Heart right ventricle (tissue), 16 donors: ENCODE results near the gene TTLL1. TPM values are rescaled to one million over a fixed set of nuclear protein-coding genes. Genes with fewer than 3 reads are reported as not detected.

Source experiments
- ATAC-seq, 8 donors: fragments of 200-7000 bp; cut with Tn5 transposase; one replicate each; pipeline ENCODE4 v1.9.1; 2020; ENCODE audit warnings: mild to moderate bottlenecking in 8 of 8, moderate library complexity in 8 of 8, moderate number of reproducible peaks in 1 of 8
- DNase-seq, 2 donors: peaks; one replicate each; pipeline ENCODE4 v3.0.0-alpha.2; 2020
- H3K27ac ChIP-seq, 10 donors: fragments of 200-600 bp; sonication (generic) in 2 of 10; one replicate each; pipeline versions ENCODE4 v1.5.0 to v1.8.0; 2020 to 2022; ENCODE audit warnings: mild to moderate bottlenecking in 3 of 10
- H3K27me3 ChIP-seq, 7 donors: fragments of 200-600 bp; one replicate each; pipeline ENCODE4 v1.8.0; 2021 to 2022; ENCODE audit warnings: mild to moderate bottlenecking in 2 of 7
- H3K36me3 ChIP-seq, 9 donors: fragments of 200-600 bp; sonication (generic) in 1 of 9; one replicate each; pipeline versions ENCODE4 v1.5.0 to v1.8.0; 2020 to 2022; ENCODE audit warnings: mild to moderate bottlenecking in 2 of 9
- H3K4me1 ChIP-seq, 9 donors: fragments of 200-600 bp; sonication (generic) in 1 of 9; one replicate each; pipeline versions ENCODE4 v1.5.0 to v1.8.0; 2020 to 2022; ENCODE audit warnings: mild to moderate bottlenecking in 4 of 9
- H3K4me3 ChIP-seq, 10 donors: fragments of 200-600 bp; sonication (generic) in 2 of 10; one replicate each; pipeline versions ENCODE4 v1.5.0 to v1.8.0; 2020 to 2022; ENCODE audit warnings: mild to moderate bottlenecking in 7 of 10, moderate library complexity in 2 of 10
- H3K9me3 ChIP-seq, 11 donors: fragments of 200-600 bp in 10 of 11; sonication (generic) in 2 of 11; one replicate each; pipeline versions ENCODE4 v1.5.0 to v1.8.0; 2013 to 2022; ENCODE audit warnings: mild to moderate bottlenecking in 2 of 11, control low read depth in 1 of 11, moderate library complexity in 1 of 11
- CTCF ChIP-seq, 9 donors: fragments of 200-600 bp; sonication (generic) in 2 of 9; IDR thresholded peaks; one replicate each; pipeline versions ENCODE4 v1.5.0 to v1.8.0; 2021 to 2022; ENCODE audit warnings: antibody characterized with exemption in 9 of 9, mild to moderate bottlenecking in 5 of 9, moderate library complexity in 1 of 9
- WGBS, 2 donors: extraction: QIAGEN DNeasy Blood & Tissue Kit; methylation state at CpG; one replicate each; pipeline ENCODE4 v1.1.7; 2013; ENCODE audit warnings: inconsistent platforms in 1 of 2; 5-methylcytosine and 5-hydroxymethylcytosine counted together
- intact Hi-C, 10 donors: fragments of 100-400 bp; cut with DNase I; formaldehyde crosslinking; loops; one replicate each; pipeline versions ENCODE4 v1.11.1 to v1.14.2; 2022
- polyA plus RNA-seq, 2 donors: library from polyadenylated mRNA; stranded (reverse); fragments of 200-250 nt; gene quantifications; one replicate each; pipeline ENCODE4 v1.2.3, GENCODE V29; 2013
- total RNA-seq, 10 donors: library from RNA; stranded (reverse); fragmentation: NEBNext Ultra II Directional in 3 of 10; extraction: Animal tissue kit (Norgen Biotek cat#: 25700) in 3 of 10; gene quantifications; one replicate each; pipeline versions ENCODE4 v1.2.1 to v1.2.4, GENCODE V29; 2021 to 2023
- donor health status: Arrhythmogenic right ventricular cardiomyopathy.
- donor health status: ischemic (EF 13 %, LVEDD 7.1; RV severe dilation, severe dysfunction).
- donor health status: healthy with polysubstance abuse.
- donor health status: DM: no; HTN: yes; CAD: no.
- donor health status: DM: no; HTN: no; CAD: no.
- donor health status: ischemic (EF 25% LVEDD 6.9; RV normal size, moderate dysfunction).
- donor health status: ischemic (EF 25% LVEDD 5.7; RV mildly dilated, moderate dysfunction).
- donor health status: healthy.
- donor health status: DM: yes; HTN: yes; CAD: no.
- donor health status: Ischemic cardiomyopathy.
- donor health status: ischemic (EF 35%, LVEDD 5.7; RV mildly dilated, moderate dysfunction).
- donor health status: nonischemic (EF 11% LVEDD 7.7; RV severe dilation, severe dysfunction).
- donor health status: DM: yes; HTN: yes; CAD: no.
- donor health status: PGD.
- donor health status: ischemic (EF 29% LVEDD 5.4; RV normal size, mild dysfunction).
- donor health status: nonischemic (EF 23%, LVEDD 6.1; RV moderate dilation, normal function).

The TTLL1 gene
- total and polyA plus RNA-seq, 12 donors, result 4.5 to 14.5 (median 10.6) TPM

- no peaks in the 10 kb centered on the region for H3K27me3 ChIP-seq
- intact Hi-C loops, result loop anchor here in 3 of 10 donors (5.0 to 10.0 kb wide), 3 partner anchors 56 to 224 kb away; partner anchors contain the start of gene MCAT (in 1 of the 3)
- H3K4me3 ChIP-seq, result peak overlapping the region; percentile 51 to 100 (median 80)
- H3K27ac ChIP-seq, result peak overlapping the region in 8 of 10 donors; percentile 40 to 83 (median 72)
- H3K9me3 ChIP-seq, result no peaks in the 10 kb centered on the region
- no peak for ATAC-seq
- H3K4me1 ChIP-seq, result peaks cover 0 to 32% (median 15%) of the 10 kb centered on the region in 9 donors
- 56 to 61% methylated on average over 9 of the region's 9 CpGs for WGBS, 2 donors
- no peak for DNase-seq
- no peaks in the 10 kb centered on the region for H3K36me3 ChIP-seq
- no peak for TF ChIP-seq CTCF (IDR thresholded peaks at IDR 0.05)
Observed at GRCh38 chr22:43088627-43088983, 586 bp downstream of the TTLL1 start.

GRCh38 chr22:43085658-43086606 lies 3.3 kb downstream of the TTLL1 start:
- Histone ChIP-seq H3K9me3 (no peaks in the 10 kb centered on the region), H3K4me3 (no peak overlapping the region), H3K4me1 (peaks cover 0 to 31% (median 15%) of the 10 kb centered on the region in 9 donors), H3K27ac (peak overlapping the region in 9 of 10 donors; percentile 5 to 76 (median 61)), H3K36me3 (no peaks in the 10 kb centered on the region), H3K27me3 (no peaks in the 10 kb centered on the region)
- intact Hi-C loops, result loop anchor here in 3 of 10 donors (5.0 to 10.0 kb wide), 3 partner anchors 59 to 221 kb away; partner anchors contain the start of gene MCAT (in 1 of the 3)
- no peak for TF ChIP-seq CTCF (IDR thresholded peaks at IDR 0.05)
- DNase-seq (peak; percentile 29 to 53), ATAC-seq (peak in 6 of 8 donors; percentile 10 to 32 (median 20))
- 45 to 63% methylated on average over 19 of the region's 19 CpGs for WGBS, 2 donors

GRCh38 chr22:43081968-43082367 lies 7.2 kb downstream of the TTLL1 start:
- no peaks in the 10 kb centered on the region for H3K36me3 ChIP-seq
- TF ChIP-seq CTCF (IDR thresholded peaks at IDR 0.05), result no peak
- no peak overlapping the region for H3K4me3 ChIP-seq
- no peaks in the 10 kb centered on the region for H3K27me3 ChIP-seq
- no peak for DNase-seq
- intact Hi-C loops, result loop anchor here in 2 of 10 donors (10.0 kb wide), 2 partner anchors 63 to 217 kb away; partner anchors contain the start of gene MCAT (in 1 of the 2)
- H3K4me1 ChIP-seq, result peaks cover 0 to 27% (median 4%) of the 10 kb centered on the region in 9 donors
- 94 to 97% methylated on average over 4 of the region's 4 CpGs for WGBS, 2 donors
- H3K27ac ChIP-seq, result no peak overlapping the region
- ATAC-seq, result no peak
- H3K9me3 ChIP-seq, result no peaks in the 10 kb centered on the region

- no peaks in the 10 kb centered on the region for H3K27me3 ChIP-seq
- intact Hi-C loops, result loop anchor here in 2 of 10 donors (10.0 kb wide), 2 partner anchors 64 to 216 kb away; partner anchors contain the start of gene MCAT (in 1 of the 2)
- no peak overlapping the region for H3K27ac ChIP-seq
- no peaks in the 10 kb centered on the region for H3K36me3 ChIP-seq
- WGBS, 2 donors, result 96 to 99% methylated on average over 2 of the region's 2 CpGs
- no peak for TF ChIP-seq CTCF (IDR thresholded peaks at IDR 0.05)
- H3K9me3 ChIP-seq, result no peaks in the 10 kb centered on the region
- H3K4me1 ChIP-seq, result peaks cover 0 to 15% (median 3%) of the 10 kb centered on the region in 9 donors
- ATAC-seq, result no peak
- no peak for DNase-seq
- no peak overlapping the region for H3K4me3 ChIP-seq
Observed at GRCh38 chr22:43080616-43081015, 8.6 kb downstream of the TTLL1 start.
